Endometrial microvascular endothelial cells (primary cell): ENCODE data around the gene NTM. TPM values are rescaled to one million over a fixed set of nuclear protein-coding genes. Genes with fewer than 3 reads are reported as not detected.

Experiments used
- in situ Hi-C: cut with HindIII; loops from 2 replicates; pipeline ENCODE4 v1.10.0; 2017; ENCODE audit warnings: low sequenced_read_pairs, low pct_unique_long_range_greater_than_20kb; ENCODE audit errors: inconsistent ontology term
- total RNA-seq: library from RNA; depleted of rRNA; stranded (reverse); fragments of >200 nt; gene quantifications from one replicate; pipeline ENCODE4 v1.2.3, GENCODE V29; 2015; ENCODE audit errors: inconsistent ontology term

NTM gene
- total RNA-seq, 1 donor from 2014 or later: 4.3 TPM

DNA sequence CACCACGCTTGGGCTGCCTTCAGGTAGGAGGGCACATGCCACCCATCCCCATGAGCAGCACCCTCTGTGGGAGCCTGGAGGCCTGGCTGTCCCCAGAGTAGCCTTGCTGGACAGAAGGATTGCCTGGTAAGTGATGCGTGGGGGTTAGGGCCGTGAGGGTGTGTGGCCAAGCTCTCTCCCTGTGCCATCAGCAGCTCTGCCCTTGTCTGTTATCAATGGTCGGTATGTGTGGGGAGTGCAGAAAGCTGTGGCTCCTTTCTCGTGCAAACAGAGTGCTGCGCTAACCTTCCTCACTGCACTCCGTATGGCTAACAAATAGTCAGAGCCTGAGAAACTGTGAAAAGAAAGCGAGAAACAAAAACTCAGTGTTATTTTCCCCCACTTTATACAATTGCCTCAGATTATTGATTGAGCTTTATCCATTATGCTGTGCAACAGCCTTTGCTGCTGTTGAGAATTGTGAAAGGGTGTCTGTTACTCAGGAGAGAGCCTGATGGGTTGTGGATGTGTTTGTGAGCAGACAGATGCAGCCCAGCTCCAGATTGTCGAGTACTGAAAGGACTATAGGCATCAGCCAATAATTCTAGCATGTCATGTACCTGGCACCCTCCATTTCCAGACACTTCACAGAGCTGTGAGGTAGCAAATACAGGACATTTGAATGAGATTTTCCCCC, 432.2 kb downstream of the NTM start:
- in situ Hi-C loops: no loop called here

DNA sequence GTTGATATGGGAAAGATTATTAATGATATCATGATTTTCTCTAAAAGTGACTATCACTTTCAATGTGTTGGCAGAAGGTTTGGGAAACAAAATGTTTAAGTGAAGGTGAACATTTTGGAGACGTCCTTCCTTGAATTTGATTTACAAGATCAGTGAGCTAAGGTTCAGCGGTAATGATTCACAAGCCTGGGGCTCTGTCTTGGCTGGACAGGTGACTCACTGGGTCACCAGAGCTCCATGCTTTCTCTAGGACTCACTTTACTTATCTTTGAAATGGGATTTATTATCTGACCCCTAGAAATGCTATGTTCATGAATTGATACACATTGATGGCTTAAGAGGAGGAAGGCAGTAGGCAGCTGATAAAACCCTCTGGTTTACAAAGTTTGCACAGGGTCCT, 437.5 kb downstream of the NTM start:
- in situ Hi-C loops: no loop called here

DNA sequence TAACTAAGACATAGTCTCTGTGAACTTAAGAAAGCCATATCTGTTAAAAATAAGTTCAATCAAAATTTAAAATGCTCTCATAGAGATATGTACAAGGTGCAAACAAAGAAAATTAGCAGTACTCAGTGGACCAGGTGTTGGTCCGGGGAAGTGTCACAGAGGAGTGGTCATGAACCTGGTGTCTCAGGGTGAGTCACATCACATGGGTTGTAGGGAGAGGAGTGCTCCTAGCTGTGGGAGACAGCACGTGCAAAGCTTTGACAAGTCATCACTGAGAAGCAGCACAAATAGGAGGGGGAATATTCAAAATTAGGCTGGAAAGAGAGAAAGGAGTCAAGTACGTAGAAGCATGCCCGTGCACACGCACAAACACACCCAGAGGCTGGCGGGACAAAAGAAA, 438.1 kb downstream of the NTM start:
- in situ Hi-C loops: no loop called here

DNA sequence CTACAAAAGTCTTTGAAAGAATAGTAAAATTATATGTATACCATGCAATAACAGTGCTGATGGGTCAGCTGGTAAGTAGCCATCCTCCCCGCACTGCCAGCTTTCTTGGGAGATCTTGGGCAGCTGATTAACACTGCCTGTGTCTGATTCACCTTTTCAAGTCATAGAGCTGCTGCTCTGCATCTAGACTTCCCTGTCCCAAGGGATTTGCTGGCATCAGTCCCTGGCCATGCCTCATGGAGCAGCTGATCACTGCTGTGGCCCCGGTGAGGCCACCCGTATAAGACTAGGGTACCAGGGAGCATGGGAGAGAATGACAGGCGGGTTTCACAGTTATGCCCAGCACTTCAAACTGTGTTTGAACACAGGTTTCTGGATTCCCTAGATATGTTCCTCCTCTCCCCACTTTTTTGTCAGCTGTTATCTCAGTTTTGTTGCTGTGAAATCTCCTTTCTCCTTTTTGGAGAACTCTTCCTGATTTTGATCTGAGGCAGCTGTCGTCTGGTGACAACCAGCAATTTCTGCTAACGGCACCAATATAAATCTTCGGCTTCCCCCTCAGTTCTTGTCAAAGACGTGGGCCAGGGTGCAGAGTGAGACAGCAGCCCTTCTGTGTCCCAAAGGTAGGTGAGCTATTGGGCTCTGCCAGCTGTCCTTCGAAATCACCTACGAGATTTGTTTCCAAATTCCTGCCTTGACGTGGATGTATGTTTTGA, 438.9 kb downstream of the NTM start:
- in situ Hi-C loops: no loop called here

DNA sequence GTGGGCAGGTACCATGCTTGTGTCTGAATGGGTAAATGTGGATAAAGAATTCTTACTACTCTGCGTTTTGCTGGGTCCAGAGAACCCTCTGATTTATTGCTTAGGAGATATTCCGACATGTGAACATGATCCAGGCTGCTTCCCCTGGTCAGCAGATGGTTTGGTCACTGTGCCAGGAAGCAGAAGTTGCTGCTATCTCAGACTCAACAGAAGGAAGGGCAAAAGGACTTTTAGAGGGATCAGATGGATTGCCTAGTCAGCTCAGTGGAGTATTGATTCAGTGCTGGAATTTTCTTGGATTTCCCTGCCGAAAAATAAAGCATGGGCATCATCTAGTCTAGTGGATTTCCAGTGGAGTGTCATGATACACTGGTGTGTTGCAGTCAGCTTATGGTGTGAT, 440.1 kb downstream of the NTM start:
- in situ Hi-C loops: no loop called here

DNA sequence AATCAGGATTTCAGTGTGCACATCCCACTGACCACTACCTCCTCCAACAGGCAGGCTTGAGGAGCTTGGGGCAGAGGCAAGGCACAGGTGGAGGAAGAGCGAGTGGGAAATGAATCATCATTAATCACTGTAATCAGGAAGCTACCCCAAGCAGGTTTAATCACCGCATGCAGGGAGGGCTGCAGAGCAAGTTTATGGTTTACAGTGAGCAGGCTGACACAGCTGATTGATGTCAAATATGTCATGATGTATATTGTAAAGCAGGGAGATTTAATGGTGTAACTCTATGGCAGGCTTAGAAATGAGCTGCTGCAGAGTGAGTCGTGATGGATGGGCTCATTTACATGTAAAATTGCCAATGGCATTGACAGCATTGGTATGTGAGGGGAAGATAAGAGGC, 441.0 kb downstream of the NTM start:
- in situ Hi-C loops: no loop called here

DNA sequence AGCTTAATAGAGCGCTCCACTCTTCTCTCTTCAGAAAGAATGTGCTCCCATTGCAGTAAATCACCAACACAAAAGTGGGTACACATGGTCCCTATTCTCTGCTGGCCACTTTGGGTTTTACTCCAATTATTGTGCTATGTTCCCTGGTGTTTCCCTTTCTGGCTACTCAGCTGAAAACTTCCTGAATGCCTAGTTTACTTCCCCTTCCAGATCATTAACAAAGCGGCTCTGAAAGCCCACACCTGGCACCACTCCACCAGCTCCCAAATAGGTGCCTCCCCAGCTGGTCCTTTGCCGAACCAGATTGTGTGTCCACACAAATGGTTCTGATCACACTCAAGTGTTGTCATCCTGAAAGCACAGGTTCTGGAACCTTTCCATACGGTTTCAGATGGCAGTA, 443.7 kb downstream of the NTM start:
- in situ Hi-C loops: no loop called here

DNA sequence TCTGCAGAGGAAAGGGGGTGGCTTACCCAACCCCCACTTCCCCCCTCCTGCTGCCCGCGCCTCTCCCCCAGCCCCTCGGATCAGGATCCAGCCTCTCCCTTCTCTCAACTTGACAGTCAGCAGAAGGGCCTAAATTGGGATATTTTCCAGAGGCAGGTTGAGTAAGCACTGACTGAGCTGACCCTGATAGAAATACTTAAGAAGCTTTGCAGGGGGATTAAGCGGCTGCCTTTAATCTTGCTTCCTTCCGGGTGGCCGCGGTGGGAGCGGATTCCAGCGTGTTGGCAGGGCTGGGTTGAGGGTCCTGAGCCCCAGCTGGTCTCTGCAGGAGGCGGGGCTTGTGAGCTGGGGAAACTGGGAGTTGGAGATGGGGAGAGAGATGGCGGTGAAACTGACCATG, 445.2 kb downstream of the NTM start:
- in situ Hi-C loops: no loop called here

DNA sequence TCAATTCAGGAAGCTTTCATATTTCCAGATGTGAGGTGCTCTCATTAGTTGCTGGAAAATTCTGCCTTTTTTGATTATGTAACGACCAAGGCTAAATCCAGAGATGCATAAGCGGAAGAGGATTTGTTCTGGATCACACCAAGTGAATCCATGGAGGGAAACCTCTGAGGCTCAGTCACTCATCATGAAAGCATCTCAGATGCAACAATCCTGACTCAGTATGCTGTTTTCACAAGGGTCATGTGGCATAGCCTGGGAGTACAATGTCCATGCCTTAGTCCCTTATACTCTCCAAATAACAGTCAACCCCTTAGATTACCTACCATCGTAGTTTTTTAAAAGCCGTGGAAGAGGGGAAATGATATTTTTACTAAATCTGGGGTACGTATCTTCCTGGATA, 445.6 kb downstream of the NTM start:
- in situ Hi-C loops: no loop called here

DNA sequence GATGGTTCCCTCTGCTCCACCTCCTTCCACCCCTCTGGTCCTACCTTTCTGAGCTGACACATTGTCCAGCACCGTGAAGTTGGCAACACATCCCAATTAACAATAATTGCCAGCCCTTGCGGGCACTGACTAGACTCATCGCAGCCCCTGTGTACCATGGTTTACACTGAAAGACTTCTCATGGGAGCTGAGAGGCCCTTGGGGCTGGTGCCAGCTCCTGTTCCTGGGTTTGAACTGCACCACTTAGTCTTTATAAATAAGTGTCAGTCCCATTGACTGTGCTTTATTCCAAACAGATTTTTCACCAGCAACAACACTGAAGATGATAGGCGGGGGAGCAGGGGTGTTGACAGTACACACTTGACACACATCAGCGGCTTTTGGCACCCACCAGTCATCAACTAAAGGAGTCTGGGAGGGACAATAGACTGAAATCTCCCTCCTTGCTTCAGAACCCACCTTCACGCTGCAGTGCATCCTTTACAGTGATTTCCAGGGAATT, 447.3 kb downstream of the NTM start:
- in situ Hi-C loops: no loop called here

DNA sequence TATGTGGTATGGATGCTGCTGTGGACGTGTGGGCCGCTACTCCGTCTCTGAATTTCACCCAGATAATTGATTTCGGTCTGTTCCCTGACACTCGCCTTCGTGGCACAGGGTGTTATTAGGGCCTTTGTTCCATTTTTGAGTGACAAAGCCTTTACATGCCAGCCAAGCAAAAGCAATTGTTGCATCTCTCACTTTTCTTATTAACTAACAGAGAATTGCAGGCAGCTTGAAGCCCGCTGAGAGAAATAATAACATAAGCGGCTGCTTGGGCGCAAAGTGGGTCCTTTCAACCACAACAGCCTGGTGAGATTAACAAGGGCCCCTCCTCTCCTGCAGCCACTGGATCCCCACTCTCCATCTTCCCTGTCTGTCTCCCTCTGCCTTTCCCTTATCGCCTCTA, 449.4 kb downstream of the NTM start:
- in situ Hi-C loops: no loop called here

DNA sequence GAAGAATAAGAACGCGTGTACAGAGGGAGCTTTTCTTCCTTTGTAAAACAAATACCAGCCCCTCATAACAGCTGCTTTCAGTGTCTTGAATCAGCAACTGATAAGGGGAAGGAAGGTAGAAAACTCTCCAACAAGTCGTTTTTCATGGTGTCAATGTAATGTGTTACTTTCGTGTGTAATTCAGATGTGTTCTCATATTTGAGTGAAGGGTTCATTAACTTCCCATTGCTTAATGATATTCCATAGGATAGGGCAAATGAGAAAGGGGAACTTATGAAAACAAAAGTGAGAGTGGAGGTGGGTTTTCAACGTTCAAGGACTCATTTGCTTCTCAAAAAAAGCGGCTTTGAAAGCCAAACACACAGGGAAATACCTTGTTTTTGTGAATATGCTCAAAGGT, 452.1 kb downstream of the NTM start:
- in situ Hi-C loops: no loop called here

DNA sequence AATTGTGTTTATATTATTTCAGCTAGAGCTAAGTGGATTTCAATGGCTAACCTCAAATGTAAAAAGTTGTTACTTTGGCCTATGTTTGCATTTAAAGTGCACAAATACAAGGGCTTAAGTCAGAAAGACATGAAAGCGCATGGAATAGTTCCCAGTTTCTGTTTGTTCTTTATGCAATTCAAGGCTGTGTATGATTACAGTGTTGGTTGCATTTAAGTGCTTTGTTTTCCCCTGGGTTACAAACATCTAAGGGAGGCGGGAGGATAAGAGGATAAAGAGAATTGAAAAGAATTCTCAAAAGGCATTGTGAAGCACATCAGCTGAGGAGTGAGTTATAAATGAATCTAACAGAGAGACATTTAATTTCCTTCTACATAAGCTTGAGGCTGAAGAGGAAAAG, 453.4 kb downstream of the NTM start:
- in situ Hi-C loops: no loop called here

DNA sequence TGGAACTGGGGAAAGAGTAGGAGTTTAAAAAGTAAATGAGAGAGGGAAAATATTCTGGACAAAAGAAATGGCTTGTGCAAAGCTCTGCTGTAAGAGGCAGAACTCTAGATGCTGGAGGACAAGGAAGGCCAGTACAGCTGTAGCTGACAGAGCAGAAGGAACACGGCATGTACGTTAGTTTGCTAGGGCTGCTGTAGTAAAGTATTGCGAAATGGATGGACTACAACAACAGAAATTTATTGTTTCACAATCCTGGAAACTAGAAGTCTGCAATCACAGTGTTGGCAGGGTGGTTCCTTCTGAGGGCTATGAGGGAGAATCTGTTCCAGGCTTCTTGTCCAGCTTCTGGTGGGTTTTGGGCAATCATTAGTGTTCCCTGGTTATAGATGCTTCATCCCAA, 454.4 kb downstream of the NTM start:
- in situ Hi-C loops: no loop called here

DNA sequence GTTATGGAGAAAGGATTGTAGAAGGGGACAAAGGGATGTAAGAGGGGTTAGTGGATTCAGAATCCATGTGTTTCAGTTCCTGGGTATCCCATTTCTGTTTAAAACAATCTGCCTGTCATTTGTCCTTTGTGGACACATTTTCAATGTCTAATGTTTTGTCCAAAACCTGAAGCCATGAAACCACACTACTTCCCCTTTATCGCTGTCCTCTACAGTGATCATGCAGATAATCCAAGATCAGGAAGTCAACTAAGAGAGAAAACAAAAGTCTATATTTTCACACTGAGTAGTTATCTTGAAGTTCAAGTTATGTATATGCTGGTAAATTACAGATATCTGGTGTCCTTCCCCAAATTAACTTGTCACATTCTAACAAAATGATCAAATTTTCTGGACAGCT, 457.0 kb downstream of the NTM start:
- in situ Hi-C loops: no loop called here

DNA sequence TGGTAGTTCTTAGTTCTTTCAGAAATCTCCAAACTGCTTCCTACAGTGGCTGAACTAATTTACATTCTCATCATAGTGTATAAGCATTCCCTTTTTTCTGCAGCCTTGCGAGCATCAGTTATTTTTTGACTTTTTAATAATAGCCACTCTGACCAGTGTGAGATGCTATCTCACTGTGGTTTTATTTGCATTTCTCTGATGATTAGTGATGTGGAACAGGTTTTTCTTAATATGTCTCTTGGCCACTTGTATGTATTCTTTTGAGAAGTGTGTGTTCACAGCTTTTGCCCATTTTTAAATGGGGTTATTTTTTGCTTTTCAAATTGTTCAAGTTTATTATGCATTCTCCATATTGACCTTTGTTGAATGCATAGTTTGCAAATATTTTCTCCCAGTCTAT, 459.3 kb downstream of the NTM start:
- in situ Hi-C loops: no loop called here

DNA sequence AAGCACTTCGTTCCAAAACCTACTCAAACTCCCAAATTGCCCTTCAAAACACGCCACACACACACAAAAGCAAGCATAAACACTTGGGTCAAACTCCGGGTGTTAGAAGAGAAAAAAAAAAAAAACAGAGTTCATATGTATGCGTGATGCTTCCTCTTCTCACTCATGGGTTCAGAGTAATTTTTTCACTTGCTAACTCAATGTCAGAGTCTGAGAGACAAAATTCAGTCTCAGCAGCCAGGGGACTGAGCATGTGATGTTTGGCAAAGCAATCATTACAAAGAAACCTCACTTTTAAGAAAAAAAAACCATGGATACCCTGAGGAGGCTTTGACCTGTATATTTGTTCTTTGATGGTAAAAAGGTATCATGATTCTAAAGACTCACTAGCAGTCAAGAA, 461.7 kb downstream of the NTM start:
- in situ Hi-C loops: no loop called here

DNA sequence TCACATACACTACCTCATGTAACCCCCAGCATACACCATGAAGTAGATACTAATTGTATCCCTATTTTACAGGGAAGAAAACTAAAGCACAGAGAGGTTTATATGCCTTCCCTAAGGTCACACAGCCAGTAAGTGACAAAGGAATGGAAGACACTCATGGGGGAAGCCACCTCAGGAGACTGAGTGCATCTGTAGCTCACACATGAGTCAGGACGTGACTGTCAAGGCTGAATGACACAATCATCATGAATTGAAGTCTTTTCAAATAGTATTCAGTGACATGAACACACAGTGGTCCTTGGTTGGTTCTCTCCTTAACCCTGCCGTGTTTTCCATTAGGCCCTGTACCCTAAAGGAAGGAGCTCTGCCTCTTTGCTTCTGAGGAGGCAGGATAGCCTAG, 463.0 kb downstream of the NTM start:
- in situ Hi-C loops: no loop called here

DNA sequence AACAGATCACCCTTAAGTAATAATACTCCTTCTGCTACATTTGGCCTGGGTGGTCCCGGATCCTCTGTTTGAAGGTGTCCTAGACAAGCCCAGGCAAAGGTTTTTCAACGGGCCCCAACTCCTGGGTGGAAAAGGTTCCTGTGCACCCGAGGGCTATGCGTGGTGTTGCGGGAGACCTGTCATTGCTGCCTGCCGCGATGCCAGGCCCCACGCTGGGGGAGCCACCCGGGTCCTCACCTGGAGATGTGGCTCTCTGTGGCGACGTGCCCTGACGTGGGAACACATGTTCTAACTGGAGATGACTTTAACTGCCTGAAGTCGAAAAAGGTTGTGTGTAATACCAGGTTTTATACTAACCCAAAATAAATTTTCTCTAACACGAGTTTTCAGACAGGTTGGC, 467.1 kb downstream of the NTM start:
- in situ Hi-C loops: no loop called here

DNA sequence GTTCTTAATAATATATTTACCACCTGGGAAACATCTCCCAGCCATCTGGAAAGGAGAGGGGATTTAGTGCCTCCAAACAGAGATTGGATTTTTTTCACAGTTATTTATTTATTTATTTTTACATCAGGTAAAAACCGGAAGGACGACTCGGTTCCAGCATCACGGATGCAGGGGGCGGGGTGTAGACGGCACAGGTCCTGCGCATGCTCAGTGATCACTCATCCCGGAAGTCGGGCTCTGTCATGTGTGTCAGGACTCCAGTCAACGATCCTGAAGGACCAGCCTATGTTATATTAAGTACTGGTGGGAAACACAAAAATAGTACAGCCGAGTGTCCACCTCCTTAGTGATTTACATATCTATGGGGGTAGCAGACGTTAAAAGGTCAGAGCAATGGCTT, 467.6 kb downstream of the NTM start:
- in situ Hi-C loops: no loop called here

DNA sequence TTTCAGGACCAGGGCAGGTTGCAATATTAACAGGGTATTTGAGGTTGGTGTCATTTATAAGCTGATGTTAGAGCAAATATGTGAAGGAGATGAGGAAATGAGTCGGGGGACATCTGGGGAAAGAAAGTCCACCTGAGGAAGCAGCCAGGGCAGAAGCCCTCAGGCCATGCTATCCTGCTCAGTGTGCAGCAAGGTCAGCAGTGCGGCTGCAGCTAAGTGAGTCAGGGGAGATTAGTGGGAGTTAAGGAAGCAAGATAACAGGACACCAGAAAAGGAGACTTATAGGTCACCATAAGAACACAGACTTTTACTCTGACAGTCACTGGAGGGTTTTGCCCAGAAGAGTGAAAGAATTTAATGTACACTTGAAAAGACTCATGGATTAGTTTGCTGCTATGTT, 468.9 kb downstream of the NTM start:
- in situ Hi-C loops: no loop called here
